AG09319 (cell line): ENCODE measurements around the gene LGALSL.

Source experiments
- DNase-seq: peaks from one replicate; pipeline ENCODE4 v3.0.0-alpha.2; 2010; ENCODE audit warnings: low read depth; ENCODE audit errors: extremely low read depth
- TF ChIP-seq, protein P1 (sequence below): IDR thresholded peaks from 2 replicates; pipeline ENCODE4 v1.5.1; 2011; ENCODE audit warnings: low read depth, mild to moderate bottlenecking, inconsistent platforms, low read length, moderate library complexity

The LGALSL gene

DNA sequence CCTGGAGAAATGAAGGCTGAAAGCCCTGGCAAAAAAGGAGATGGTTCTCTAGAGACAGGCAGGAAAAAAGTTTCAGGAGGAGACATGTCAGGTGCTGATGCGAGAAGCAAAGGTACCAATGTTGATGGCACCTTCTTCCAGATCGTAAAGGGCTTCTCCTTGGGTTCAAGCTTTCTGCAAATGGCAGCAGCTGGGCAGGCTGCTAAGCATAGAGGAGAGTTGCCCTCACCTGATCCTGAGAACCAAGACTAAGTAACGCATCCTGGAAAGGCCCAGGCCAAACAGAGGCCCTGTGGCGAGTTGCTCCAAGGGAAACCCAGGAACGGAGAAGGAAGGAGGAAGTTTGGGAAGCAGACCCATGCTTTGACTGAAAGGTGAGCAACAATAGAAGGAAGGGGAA is 46.6 kb downstream of the LGALSL start:
- no peak for DNase-seq
- TF ChIP-seq, protein P1, sequence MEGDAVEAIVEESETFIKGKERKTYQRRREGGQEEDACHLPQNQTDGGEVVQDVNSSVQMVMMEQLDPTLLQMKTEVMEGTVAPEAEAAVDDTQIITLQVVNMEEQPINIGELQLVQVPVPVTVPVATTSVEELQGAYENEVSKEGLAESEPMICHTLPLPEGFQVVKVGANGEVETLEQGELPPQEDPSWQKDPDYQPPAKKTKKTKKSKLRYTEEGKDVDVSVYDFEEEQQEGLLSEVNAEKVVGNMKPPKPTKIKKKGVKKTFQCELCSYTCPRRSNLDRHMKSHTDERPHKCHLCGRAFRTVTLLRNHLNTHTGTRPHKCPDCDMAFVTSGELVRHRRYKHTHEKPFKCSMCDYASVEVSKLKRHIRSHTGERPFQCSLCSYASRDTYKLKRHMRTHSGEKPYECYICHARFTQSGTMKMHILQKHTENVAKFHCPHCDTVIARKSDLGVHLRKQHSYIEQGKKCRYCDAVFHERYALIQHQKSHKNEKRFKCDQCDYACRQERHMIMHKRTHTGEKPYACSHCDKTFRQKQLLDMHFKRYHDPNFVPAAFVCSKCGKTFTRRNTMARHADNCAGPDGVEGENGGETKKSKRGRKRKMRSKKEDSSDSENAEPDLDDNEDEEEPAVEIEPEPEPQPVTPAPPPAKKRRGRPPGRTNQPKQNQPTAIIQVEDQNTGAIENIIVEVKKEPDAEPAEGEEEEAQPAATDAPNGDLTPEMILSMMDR, result no peak

DNA sequence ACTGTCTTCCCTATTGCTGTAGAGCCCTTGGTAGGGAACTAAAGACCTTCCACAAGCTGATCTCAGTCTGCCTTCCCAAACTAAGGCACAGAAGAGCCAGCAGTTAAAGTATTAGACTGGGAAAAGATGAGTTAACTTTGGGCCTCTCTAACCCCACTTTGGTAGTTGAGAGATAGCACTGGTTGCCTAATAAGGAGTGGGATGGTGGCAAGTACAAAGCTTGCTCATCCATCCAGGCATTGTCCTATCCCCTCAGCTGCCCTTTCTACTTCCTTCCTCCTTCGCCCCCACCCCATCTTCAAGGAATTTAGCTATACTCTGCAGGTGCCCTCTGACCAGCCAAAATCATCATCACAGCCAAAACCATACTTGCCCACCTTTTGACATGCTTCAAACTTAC is 48.0 kb downstream of the LGALSL start:
- DNase-seq, result no peak
- TF ChIP-seq, protein P1, result no peak

DNA sequence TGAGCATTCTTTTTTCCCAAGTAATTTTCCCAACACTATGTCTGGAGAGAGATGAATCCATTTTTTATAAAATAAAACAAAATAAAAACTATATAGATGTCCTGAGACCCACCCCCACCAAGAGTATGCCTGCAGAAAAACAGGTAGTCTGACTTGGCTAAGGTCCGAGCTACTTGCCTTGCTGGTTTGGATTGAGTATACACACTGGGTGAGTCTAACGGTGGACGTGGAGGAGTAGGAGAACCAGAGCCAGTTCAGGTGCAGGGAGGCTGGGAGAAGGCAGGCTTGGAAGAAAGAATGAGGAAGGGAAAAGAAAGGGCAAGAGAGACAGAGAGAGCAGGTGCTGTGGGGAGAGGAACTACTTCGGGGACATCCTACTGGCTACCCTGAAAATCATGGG is 48.9 kb downstream of the LGALSL start:
- TF ChIP-seq, protein P1, result no peak
- DNase-seq, result no peak

DNA sequence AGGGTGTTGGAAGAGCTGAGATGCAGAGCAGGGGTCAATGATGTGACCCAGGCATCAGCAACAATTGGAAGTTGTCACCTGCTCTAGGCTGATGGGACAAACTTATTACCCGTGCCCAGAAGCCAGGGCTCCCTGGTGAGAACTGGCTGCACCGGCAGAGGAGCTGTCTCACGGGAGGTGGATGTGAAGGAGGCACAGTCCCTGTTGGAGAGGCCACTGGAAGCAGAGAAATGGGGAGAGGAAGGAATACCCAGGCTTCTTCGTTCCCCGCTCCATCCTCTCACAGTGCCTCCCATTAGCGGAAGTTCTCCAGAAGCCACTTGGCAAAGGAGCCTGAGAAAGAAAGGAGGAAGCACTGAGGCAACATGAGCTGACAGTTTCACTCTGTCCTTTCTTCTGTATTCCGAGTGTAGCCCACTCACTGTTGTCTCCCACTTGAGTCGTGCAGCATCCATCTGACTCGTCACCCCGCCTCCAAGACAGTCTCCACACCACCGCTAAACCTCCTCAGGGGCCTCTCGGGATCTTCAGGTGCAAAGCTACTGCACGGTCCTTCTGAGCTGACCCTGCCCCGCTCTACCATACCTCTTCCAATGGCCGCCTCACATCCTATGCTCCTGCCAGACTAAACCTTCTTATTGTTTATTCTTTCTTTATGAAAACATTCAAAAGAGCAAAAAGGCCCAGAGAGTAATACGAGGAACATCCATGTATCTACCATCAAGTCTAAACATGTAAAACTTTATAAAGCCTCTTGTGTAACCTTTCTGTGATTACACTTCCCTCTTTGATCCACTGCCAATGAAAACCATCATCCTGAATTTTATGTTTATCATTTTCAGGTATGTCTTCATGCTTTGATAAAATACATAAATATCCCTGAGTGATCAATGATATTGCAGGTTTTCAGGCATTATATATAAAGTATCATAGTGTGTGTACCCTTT is 51.1 kb downstream of the LGALSL start:
- no peak for DNase-seq

GRCh38 chr2:64506686-64507085 is 52.7 kb downstream of the LGALSL start:
- TF ChIP-seq, protein P1, result no peak
- DNase-seq, result no peak

More for the DNA sequence above, 51.1 kb downstream of the LGALSL start:
- TF ChIP-seq, protein P1, result no peak
